Measurements from ENCODE around the gene ST3GAL4.
"Not testable (repeated sequence)": the region's sequence is repeated elsewhere in the genome, so short reads cannot be mapped to it uniquely, and the experiment has no call there.

GRCh38 chr11:126386729-126387071 is 31.2 kb downstream of the ST3GAL4 start:
- not testable (repeated sequence) for TF ChIP-seq CTCF (IDR thresholded peaks at IDR 0.05); ZFX (IDR thresholded peaks at IDR 0.05; ENCODE audit: borderline replicate concordance)

Measured in 22Rv1 (cell line).